ENCODE data around the gene TRIM37.
"Not testable (repeated sequence)": the region's sequence is repeated elsewhere in the genome, so short reads cannot be mapped to it uniquely, and the experiment has no call there.

The TRIM37 gene

GRCh38 chr17:58991718-58992331, 114.9 kb downstream of the TRIM37 start:
- DNase-seq (ENCODE audit: low read depth) = no peak

GRCh38 chr17:58989629-58990028, 117.1 kb downstream of the TRIM37 start:
- no peak for DNase-seq (ENCODE audit: low read depth)

GRCh38 chr17:58985971-58986370, 120.7 kb downstream of the TRIM37 start:
- DNase-seq (ENCODE audit: low read depth) = no peak

- DNase-seq (ENCODE audit: low read depth) = no peak
Measured at GRCh38 chr17:58985367-58985766, 121.3 kb downstream of the TRIM37 start.

- no peak for DNase-seq (ENCODE audit: low read depth)
Measured at GRCh38 chr17:58982626-58983025, 124.1 kb downstream of the TRIM37 start.

GRCh38 chr17:58980706-58981481, 125.8 kb downstream of the TRIM37 start:
- no peak for DNase-seq (ENCODE audit: low read depth)

GRCh38 chr17:58976541-58976940, 130.1 kb downstream of the TRIM37 start:
- DNase-seq (ENCODE audit: low read depth) = no peak

- no peak for DNase-seq (ENCODE audit: low read depth)
Measured at GRCh38 chr17:58974354-58974753, 132.3 kb downstream of the TRIM37 start.

GRCh38 chr17:58970609-58971450, 135.8 kb downstream of the TRIM37 start:
- DNase-seq (ENCODE audit: low read depth) = no peak

- no peak for DNase-seq (ENCODE audit: low read depth)
Measured at GRCh38 chr17:58969612-58970011, 137.1 kb downstream of the TRIM37 start.

- no peak for DNase-seq (ENCODE audit: low read depth)
Measured at GRCh38 chr17:58969156-58969555, 137.5 kb downstream of the TRIM37 start.

- no peak for DNase-seq (ENCODE audit: low read depth)
Measured at GRCh38 chr17:58968426-58969061, 138.1 kb downstream of the TRIM37 start.

GRCh38 chr17:58966208-58966607, 140.5 kb downstream of the TRIM37 start:
- DNase-seq (ENCODE audit: low read depth) = no peak

- DNase-seq (ENCODE audit: low read depth) = no peak
Measured at GRCh38 chr17:58965221-58965620, 141.5 kb downstream of the TRIM37 start.

GRCh38 chr17:58960068-58960467, 146.6 kb downstream of the TRIM37 start:
- peak; percentile 62 for DNase-seq (ENCODE audit: low read depth)

- DNase-seq (ENCODE audit: low read depth) = not testable (repeated sequence)
Measured at GRCh38 chr17:58957725-58958073, 149.0 kb downstream of the TRIM37 start.

- peak; percentile 51 for DNase-seq (ENCODE audit: low read depth)
Measured at GRCh38 chr17:58956997-58957724, 149.5 kb downstream of the TRIM37 start.

- not testable (repeated sequence) for DNase-seq (ENCODE audit: low read depth)
Measured at GRCh38 chr17:58954358-58954757, 152.3 kb downstream of the TRIM37 start.

- DNase-seq (ENCODE audit: low read depth) = no peak
Measured at GRCh38 chr17:58947824-58948223, 158.9 kb downstream of the TRIM37 start.

- no peak for DNase-seq (ENCODE audit: low read depth)
Measured at GRCh38 chr17:58947411-58947810, 159.3 kb downstream of the TRIM37 start.

GRCh38 chr17:58944166-58944565, 162.5 kb downstream of the TRIM37 start:
- DNase-seq (ENCODE audit: low read depth) = no peak

- DNase-seq (ENCODE audit: low read depth) = no peak
Measured at GRCh38 chr17:58936295-58936694, 170.4 kb downstream of the TRIM37 start.
